OCI-LY7 (cell line): ENCODE results near the gene ATP2B1.

Experiments
- CTCF ChIP-seq: fragments of 200-600 bp; sonication (generic); conservative IDR thresholded peaks from 2 replicates; pipeline ENCODE4 v1.5.1; 2014; ENCODE audit warnings: mild to moderate bottlenecking, antibody characterized with exemption, low read length, moderate library complexity, mixed read lengths
- EZH2phosphoT487 ChIP-seq: fragments of 200-600 bp; sonication (generic); IDR thresholded peaks from 2 replicates; pipeline ENCODE4 v1.6.1; 2018; ENCODE audit warnings: low read depth, borderline replicate concordance, mild to moderate bottlenecking, mixed run types, antibody characterized with exemption, low read length, moderate library complexity, mixed read lengths

- no peak for TF ChIP-seq CTCF
- no peak for TF ChIP-seq EZH2phosphoT487
Observed at GRCh38 chr12:89752341-89752740, 43.7 kb upstream of the ATP2B1 start.
